Immature natural killer cell (primary cell): ENCODE data around the gene PCDHA6. TPM values are rescaled to one million over a fixed set of nuclear protein-coding genes. Genes with fewer than 3 reads are reported as not detected.
"Not testable (repeated sequence)": the region's sequence is repeated elsewhere in the genome, so short reads cannot be mapped to it uniquely, and the experiment has no call there.

Experiments
- DNase-seq, 3 donors: peaks; one replicate each; pipeline ENCODE4 v3.0.0; 2022; ENCODE audit warnings: mixed read lengths in 1 of 3
- H3K27ac Mint-ChIP-seq, 6 donors: one replicate each; pipeline ENCODE4 v1.8.0; 2020; ENCODE audit warnings: mixed read lengths in 6 of 6, mild to moderate bottlenecking in 5 of 6, inconsistent platforms in 4 of 6, moderate library complexity in 3 of 6
- H3K27me3 Mint-ChIP-seq, 3 donors: one replicate each; pipeline ENCODE4 v1.8.0; 2020 to 2021; ENCODE audit warnings: low read depth in 3 of 3, mild to moderate bottlenecking in 3 of 3, mixed read lengths in 3 of 3, moderate library complexity in 3 of 3, inconsistent platforms in 1 of 3
- H3K36me3 Mint-ChIP-seq, 3 donors: one replicate each; pipeline ENCODE4 v1.8.0; 2020; ENCODE audit warnings: mixed read lengths in 3 of 3, inconsistent platforms in 2 of 3, mild to moderate bottlenecking in 2 of 3
- H3K4me1 Mint-ChIP-seq, 2 donors: one replicate each; pipeline ENCODE4 v1.8.0; 2020; ENCODE audit warnings: inconsistent platforms in 2 of 2, mild to moderate bottlenecking in 2 of 2, mixed read lengths in 2 of 2, moderate library complexity in 1 of 2
- H3K4me3 Mint-ChIP-seq, 5 donors: one replicate each; pipeline ENCODE4 v1.8.0; 2020; ENCODE audit warnings: mild to moderate bottlenecking in 5 of 5, mixed read lengths in 5 of 5, inconsistent platforms in 3 of 5, moderate library complexity in 3 of 5
- H3K9me3 Mint-ChIP-seq, 6 donors: one replicate each; pipeline ENCODE4 v1.8.0; 2020; ENCODE audit warnings: mild to moderate bottlenecking in 6 of 6, mixed read lengths in 6 of 6, inconsistent platforms in 4 of 6, moderate library complexity in 3 of 6
- polyA plus RNA-seq, 3 donors: library from polyadenylated mRNA; unstranded; fragments of 300-500 nt; fragmentation: Illumina TruSeq; gene quantifications; one replicate each; pipeline ENCODE4 v1.2.3, GENCODE V29; 2021

Gene PCDHA6
- not detected for polyA plus RNA-seq

- DNase-seq, result no peak
- Mint-ChIP-seq H3K4me3 (no peak within 1 kb of the TSS), H3K9me3 (peaks cover 7 to 60% (median 33%) of the 10 kb centered on the region in 6 donors), H3K4me1 (no peaks in the 10 kb centered on the region), H3K27me3 (peaks cover 12 to 25% (median 19%) of the 10 kb centered on the region in 3 donors), H3K27ac (no peak within 1 kb of the TSS), H3K36me3 (peaks cover 0 to 13% (median 0%) of the 10 kb centered on the region in 3 donors)
These were observed at the start of gene PCDHA6 for GRCh38 chr5:140827704-140828361. TSS of gene PCDHA6 (plus strand) at chr5:140827960. CDS start at chr5:140828092, 132 bp downstream.

GRCh38 chr5:140780512-140780911 lies 47.2 kb upstream of the PCDHA6 start:
- no peak overlapping the region for H3K27ac Mint-ChIP-seq
- H3K4me1 Mint-ChIP-seq, result no peaks in the 10 kb centered on the region
- peaks cover 21 to 85% (median 62%) of the 10 kb centered on the region in 6 donors for H3K9me3 Mint-ChIP-seq
- H3K4me3 Mint-ChIP-seq, result peak overlapping the region in 1 of 5 donors; percentile 38
- peaks cover 0 to 18% (median 9%) of the 10 kb centered on the region in 3 donors for H3K36me3 Mint-ChIP-seq
- DNase-seq, result no peak
- H3K27me3 Mint-ChIP-seq, result peaks cover 0 to 12% (median 0%) of the 10 kb centered on the region in 3 donors

GRCh38 chr5:140785905-140786686 lies 41.7 kb upstream of the PCDHA6 start, which contains the start of gene PCDHA1:
TSS of gene PCDHA1 (plus strand) at chr5:140786140.
- DNase-seq, result no peak
- Mint-ChIP-seq H3K4me1 (no peaks in the 10 kb centered on the region), H3K36me3 (peaks cover 0 to 17% (median 12%) of the 10 kb centered on the region in 3 donors), H3K9me3 (peaks cover 26 to 78% (median 39%) of the 10 kb centered on the region in 6 donors), H3K4me3 (peak within 1 kb of the TSS in 1 of 5 donors; percentile 13), H3K27me3 (peaks cover 13 to 33% (median 14%) of the 10 kb centered on the region in 3 donors), H3K27ac (no peak within 1 kb of the TSS)

- Mint-ChIP-seq H3K27me3 (peaks cover 17 to 38% (median 18%) of the 10 kb centered on the region in 3 donors), H3K9me3 (peaks cover 26 to 80% (median 39%) of the 10 kb centered on the region in 6 donors), H3K36me3 (peaks cover 0 to 13% (median 8%) of the 10 kb centered on the region in 3 donors)
- DNase-seq, H3K27ac Mint-ChIP-seq, H3K4me1 Mint-ChIP-seq, H3K4me3 Mint-ChIP-seq: not testable (repeated sequence)
These were observed 40.3 kb upstream of the PCDHA6 start for GRCh38 chr5:140787422-140787821.

GRCh38 chr5:140787849-140788504 lies 39.8 kb upstream of the PCDHA6 start:
- not testable (repeated sequence) for H3K27ac Mint-ChIP-seq, DNase-seq, H3K4me3 Mint-ChIP-seq, H3K4me1 Mint-ChIP-seq
- peaks cover 0 to 13% (median 12%) of the 10 kb centered on the region in 3 donors for H3K36me3 Mint-ChIP-seq
- H3K9me3 Mint-ChIP-seq, result peaks cover 22 to 80% (median 40%) of the 10 kb centered on the region in 6 donors
- peaks cover 17 to 36% (median 18%) of the 10 kb centered on the region in 3 donors for H3K27me3 Mint-ChIP-seq

GRCh38 chr5:140791089-140791488 lies 36.7 kb upstream of the PCDHA6 start:
- H3K27me3 Mint-ChIP-seq, result peaks cover 14 to 37% (median 17%) of the 10 kb centered on the region in 3 donors
- no peak overlapping the region for H3K27ac Mint-ChIP-seq
- H3K9me3 Mint-ChIP-seq, result peaks cover 21 to 80% (median 47%) of the 10 kb centered on the region in 6 donors
- H3K4me1 Mint-ChIP-seq, result no peaks in the 10 kb centered on the region
- H3K36me3 Mint-ChIP-seq, result peaks cover 0 to 26% (median 8%) of the 10 kb centered on the region in 3 donors
- no peak for DNase-seq
- no peak overlapping the region for H3K4me3 Mint-ChIP-seq

GRCh38 chr5:140794595-140795258 lies 33.0 kb upstream of the PCDHA6 start, which contains the start of gene PCDHA2:
TSS of gene PCDHA2 (plus strand) at chr5:140794852.
- Mint-ChIP-seq H3K36me3 (peaks cover 3 to 22% (median 4%) of the 10 kb centered on the region in 3 donors), H3K27me3 (peaks cover 9 to 22% (median 9%) of the 10 kb centered on the region in 3 donors), H3K27ac (no peak within 1 kb of the TSS), H3K9me3 (peaks cover 12 to 66% (median 37%) of the 10 kb centered on the region in 6 donors), H3K4me3 (peak within 1 kb of the TSS in 1 of 5 donors; percentile 25), H3K4me1 (no peaks in the 10 kb centered on the region)
- DNase-seq, result no peak

- no peaks in the 10 kb centered on the region for H3K4me1 Mint-ChIP-seq
- no peak overlapping the region for H3K27ac Mint-ChIP-seq
- H3K27me3 Mint-ChIP-seq, result peaks cover 7 to 21% (median 7%) of the 10 kb centered on the region in 3 donors
- peaks cover 3 to 22% (median 3%) of the 10 kb centered on the region in 3 donors for H3K36me3 Mint-ChIP-seq
- DNase-seq, result no peak
- no peak overlapping the region for H3K4me3 Mint-ChIP-seq
- peaks cover 12 to 68% (median 37%) of the 10 kb centered on the region in 6 donors for H3K9me3 Mint-ChIP-seq
These were observed 32.5 kb upstream of the PCDHA6 start for GRCh38 chr5:140795259-140795641.

GRCh38 chr5:140796072-140796717 lies 31.6 kb upstream of the PCDHA6 start:
- H3K27ac Mint-ChIP-seq, H3K4me3 Mint-ChIP-seq, H3K4me1 Mint-ChIP-seq, DNase-seq: not testable (repeated sequence)
- H3K27me3 Mint-ChIP-seq, result peaks cover 5 to 23% (median 7%) of the 10 kb centered on the region in 3 donors
- peaks cover 3 to 19% (median 3%) of the 10 kb centered on the region in 3 donors for H3K36me3 Mint-ChIP-seq
- peaks cover 12 to 68% (median 41%) of the 10 kb centered on the region in 6 donors for H3K9me3 Mint-ChIP-seq

- no peak for DNase-seq
- H3K36me3 Mint-ChIP-seq, result peaks cover 3 to 18% (median 3%) of the 10 kb centered on the region in 3 donors
These were observed 31.1 kb upstream of the PCDHA6 start for GRCh38 chr5:140796718-140797095.

GRCh38 chr5:140800816-140801493 lies 26.8 kb upstream of the PCDHA6 start, which contains the start of gene PCDHA3:
TSS of gene PCDHA3 (plus strand) at chr5:140801057.
- Mint-ChIP-seq H3K4me1 (no peaks in the 10 kb centered on the region), H3K27ac (no peak within 1 kb of the TSS), H3K4me3 (no peak within 1 kb of the TSS), H3K27me3 (peaks cover 6 to 22% (median 16%) of the 10 kb centered on the region in 3 donors), H3K9me3 (peaks cover 10 to 47% (median 29%) of the 10 kb centered on the region in 6 donors), H3K36me3 (peaks cover 0 to 8% (median 4%) of the 10 kb centered on the region in 3 donors)
- no peak for DNase-seq

More at GRCh38 chr5:140796718-140797095, 31.1 kb upstream of the PCDHA6 start:
- Mint-ChIP-seq H3K4me3 (no peak overlapping the region), H3K9me3 (peaks cover 12 to 63% (median 41%) of the 10 kb centered on the region in 6 donors), H3K27me3 (peaks cover 2 to 23% (median 5%) of the 10 kb centered on the region in 3 donors), H3K4me1 (no peaks in the 10 kb centered on the region), H3K27ac (no peak overlapping the region)

GRCh38 chr5:140801494-140801841 lies 26.3 kb upstream of the PCDHA6 start:
- no peaks in the 10 kb centered on the region for H3K4me1 Mint-ChIP-seq
- no peak overlapping the region for H3K4me3 Mint-ChIP-seq
- H3K27ac Mint-ChIP-seq, result no peak overlapping the region
- DNase-seq, result no peak
- H3K9me3 Mint-ChIP-seq, result peaks cover 10 to 47% (median 30%) of the 10 kb centered on the region in 6 donors
- peaks cover under 1 to 8% (median 4%) of the 10 kb centered on the region in 3 donors for H3K36me3 Mint-ChIP-seq
- peaks cover 6 to 26% (median 16%) of the 10 kb centered on the region in 3 donors for H3K27me3 Mint-ChIP-seq
